Neural cell (in vitro differentiated cells): Measurements from ENCODE around the gene FLAD1.

Experiments used
- EP300 ChIP-seq: fragments of 450-650 bp; conservative IDR thresholded peaks from 2 replicates; pipeline ENCODE4 v1.6.1; 2014; ENCODE audit warnings: antibody characterized with exemption, mild to moderate bottlenecking, moderate library complexity; ENCODE audit not compliant: poor library complexity, severe bottlenecking
- EZH2 ChIP-seq: fragments of 200-600, 300-800 bp; shearing (Covaris generic), sonication (generic); IDR thresholded peaks from 2 replicates; pipeline ENCODE4 v1.6.1; 2014; ENCODE audit warnings: antibody characterized with exemption, low read length, borderline replicate concordance, mild to moderate bottlenecking; ENCODE audit not compliant: insufficient read depth, poor library complexity, severe bottlenecking
- POLR2AphosphoS5 ChIP-seq: IDR thresholded peaks from 2 replicates; pipeline ENCODE4 v1.6.1; 2012
- RAD21 ChIP-seq: fragments of 450-650 bp; conservative IDR thresholded peaks from 2 replicates; pipeline ENCODE4 v1.6.1; 2014; ENCODE audit warnings: antibody characterized with exemption, mild to moderate bottlenecking, moderate library complexity
- SMC3 ChIP-seq: fragments of 450-650 bp; conservative IDR thresholded peaks from 2 replicates; pipeline ENCODE4 v1.6.1; 2014; ENCODE audit warnings: antibody characterized with exemption, mild to moderate bottlenecking, moderate library complexity; ENCODE audit not compliant: poor library complexity
- TF ChIP-seq, protein P1 (sequence below): fragments of 450-650 bp; IDR thresholded peaks from 2 replicates; pipeline ENCODE4 v1.5.1; 2014; ENCODE audit warnings: antibody characterized with exemption, mild to moderate bottlenecking, moderate library complexity; ENCODE audit not compliant: poor library complexity, severe bottlenecking
- TF ChIP-seq, protein P2 (sequence below): IDR thresholded peaks from 2 replicates; pipeline ENCODE4 v1.6.1; 2012; ENCODE audit warnings: borderline replicate concordance

DNA sequence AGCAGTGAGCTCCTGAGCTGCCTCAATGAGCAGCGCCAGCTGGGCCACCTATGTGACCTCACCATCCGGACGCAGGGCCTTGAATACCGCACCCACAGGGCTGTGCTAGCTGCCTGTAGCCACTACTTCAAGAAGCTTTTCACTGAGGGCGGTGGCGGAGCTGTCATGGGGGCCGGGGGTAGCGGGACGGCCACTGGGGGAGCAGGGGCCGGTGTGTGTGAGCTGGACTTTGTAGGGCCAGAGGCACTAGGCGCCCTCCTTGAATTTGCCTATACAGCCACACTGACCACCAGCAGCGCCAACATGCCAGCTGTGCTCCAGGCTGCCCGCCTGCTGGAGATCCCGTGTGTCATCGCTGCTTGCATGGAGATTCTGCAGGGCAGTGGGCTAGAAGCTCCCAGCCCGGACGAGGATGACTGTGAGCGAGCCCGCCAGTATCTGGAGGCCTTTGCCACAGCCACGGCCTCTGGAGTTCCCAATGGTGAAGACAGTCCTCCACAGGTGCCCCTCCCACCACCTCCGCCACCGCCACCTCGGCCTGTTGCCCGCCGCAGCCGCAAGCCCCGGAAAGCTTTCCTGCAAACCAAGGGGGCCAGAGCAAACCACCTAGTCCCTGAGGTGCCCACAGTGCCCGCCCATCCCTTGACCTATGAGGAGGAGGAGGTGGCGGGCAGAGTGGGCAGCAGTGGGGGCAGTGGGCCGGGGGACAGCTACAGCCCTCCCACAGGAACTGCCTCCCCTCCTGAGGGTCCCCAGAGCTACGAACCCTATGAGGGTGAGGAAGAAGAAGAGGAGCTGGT lies 31.8 kb downstream of the FLAD1 start:
- TF ChIP-seq EZH2: no peak
- TF ChIP-seq, protein P1, sequence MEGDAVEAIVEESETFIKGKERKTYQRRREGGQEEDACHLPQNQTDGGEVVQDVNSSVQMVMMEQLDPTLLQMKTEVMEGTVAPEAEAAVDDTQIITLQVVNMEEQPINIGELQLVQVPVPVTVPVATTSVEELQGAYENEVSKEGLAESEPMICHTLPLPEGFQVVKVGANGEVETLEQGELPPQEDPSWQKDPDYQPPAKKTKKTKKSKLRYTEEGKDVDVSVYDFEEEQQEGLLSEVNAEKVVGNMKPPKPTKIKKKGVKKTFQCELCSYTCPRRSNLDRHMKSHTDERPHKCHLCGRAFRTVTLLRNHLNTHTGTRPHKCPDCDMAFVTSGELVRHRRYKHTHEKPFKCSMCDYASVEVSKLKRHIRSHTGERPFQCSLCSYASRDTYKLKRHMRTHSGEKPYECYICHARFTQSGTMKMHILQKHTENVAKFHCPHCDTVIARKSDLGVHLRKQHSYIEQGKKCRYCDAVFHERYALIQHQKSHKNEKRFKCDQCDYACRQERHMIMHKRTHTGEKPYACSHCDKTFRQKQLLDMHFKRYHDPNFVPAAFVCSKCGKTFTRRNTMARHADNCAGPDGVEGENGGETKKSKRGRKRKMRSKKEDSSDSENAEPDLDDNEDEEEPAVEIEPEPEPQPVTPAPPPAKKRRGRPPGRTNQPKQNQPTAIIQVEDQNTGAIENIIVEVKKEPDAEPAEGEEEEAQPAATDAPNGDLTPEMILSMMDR: no peak
- TF ChIP-seq EP300: no peak
- no peak for TF ChIP-seq POLR2AphosphoS5
- no peak for TF ChIP-seq RAD21
- no peak for TF ChIP-seq SMC3
- TF ChIP-seq, protein P2, sequence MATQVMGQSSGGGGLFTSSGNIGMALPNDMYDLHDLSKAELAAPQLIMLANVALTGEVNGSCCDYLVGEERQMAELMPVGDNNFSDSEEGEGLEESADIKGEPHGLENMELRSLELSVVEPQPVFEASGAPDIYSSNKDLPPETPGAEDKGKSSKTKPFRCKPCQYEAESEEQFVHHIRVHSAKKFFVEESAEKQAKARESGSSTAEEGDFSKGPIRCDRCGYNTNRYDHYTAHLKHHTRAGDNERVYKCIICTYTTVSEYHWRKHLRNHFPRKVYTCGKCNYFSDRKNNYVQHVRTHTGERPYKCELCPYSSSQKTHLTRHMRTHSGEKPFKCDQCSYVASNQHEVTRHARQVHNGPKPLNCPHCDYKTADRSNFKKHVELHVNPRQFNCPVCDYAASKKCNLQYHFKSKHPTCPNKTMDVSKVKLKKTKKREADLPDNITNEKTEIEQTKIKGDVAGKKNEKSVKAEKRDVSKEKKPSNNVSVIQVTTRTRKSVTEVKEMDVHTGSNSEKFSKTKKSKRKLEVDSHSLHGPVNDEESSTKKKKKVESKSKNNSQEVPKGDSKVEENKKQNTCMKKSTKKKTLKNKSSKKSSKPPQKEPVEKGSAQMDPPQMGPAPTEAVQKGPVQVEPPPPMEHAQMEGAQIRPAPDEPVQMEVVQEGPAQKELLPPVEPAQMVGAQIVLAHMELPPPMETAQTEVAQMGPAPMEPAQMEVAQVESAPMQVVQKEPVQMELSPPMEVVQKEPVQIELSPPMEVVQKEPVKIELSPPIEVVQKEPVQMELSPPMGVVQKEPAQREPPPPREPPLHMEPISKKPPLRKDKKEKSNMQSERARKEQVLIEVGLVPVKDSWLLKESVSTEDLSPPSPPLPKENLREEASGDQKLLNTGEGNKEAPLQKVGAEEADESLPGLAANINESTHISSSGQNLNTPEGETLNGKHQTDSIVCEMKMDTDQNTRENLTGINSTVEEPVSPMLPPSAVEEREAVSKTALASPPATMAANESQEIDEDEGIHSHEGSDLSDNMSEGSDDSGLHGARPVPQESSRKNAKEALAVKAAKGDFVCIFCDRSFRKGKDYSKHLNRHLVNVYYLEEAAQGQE: no peak
